Common myeloid progenitor, CD34-positive (primary cell): Measurements from ENCODE around the gene ZPBP.

ENCODE experiments used
- CTCF ChIA-PET: fragments of 350-600 bp; sonication (Branson Sonifier 250); formaldehyde crosslinking; loops from one replicate; lab custom pipeline; 2021; ENCODE audit warnings: antibody characterized with exemption; lab: Charles Lee
- POLR2A ChIA-PET: fragments of 350-600 bp; sonication (Branson Sonifier 250); formaldehyde crosslinking; loops from one replicate; lab custom pipeline; 2021; ENCODE audit warnings: antibody characterized with exemption; lab: Charles Lee
- DNase-seq, 3 donors: peaks; one replicate each; pipeline versions ENCODE4 v3.0.0 to v3.0.0-alpha.2; 2013
- H3K27ac ChIP-seq, 2 experiments: 1 replicate in 1 of 2; 2 replicates in 1 of 2; pipeline ENCODE4 v1.7.0; 2013; ENCODE audit warnings: inconsistent platforms in 2 of 2, low read length in 2 of 2, mild to moderate bottlenecking in 2 of 2, low read depth in 1 of 2, moderate library complexity in 1 of 2; ENCODE audit not compliant: severe bottlenecking in 2 of 2, insufficient read depth in 1 of 2, poor library complexity in 1 of 2
- H3K27me3 ChIP-seq, 5 experiments: replicated peaks in 2 of 5; 1 replicate in 3 of 5; 2 replicates in 2 of 5; pipeline versions ENCODE4 v1.6.1 to v1.7.0; 2013; ENCODE audit warnings: low read length in 4 of 5, mild to moderate bottlenecking in 2 of 5, moderate library complexity in 2 of 5, inconsistent platforms in 1 of 5; ENCODE audit not compliant: insufficient read depth in 5 of 5, control insufficient read depth in 4 of 5
- H3K36me3 ChIP-seq, 4 experiments: 1 replicate in 2 of 4; 2 replicates in 2 of 4; pipeline versions ENCODE4 v1.6.1 to v1.7.0; 2013; ENCODE audit warnings: low read length in 3 of 4, control low read depth in 1 of 4, mild to moderate bottlenecking in 1 of 4; ENCODE audit not compliant: control insufficient read depth in 4 of 4, insufficient read depth in 4 of 4
- H3K4me1 ChIP-seq, 4 experiments: 1 replicate in 3 of 4; 2 replicates in 1 of 4; pipeline versions ENCODE4 v1.6.1 to v1.7.1; 2013; ENCODE audit warnings: low read length in 3 of 4, mild to moderate bottlenecking in 3 of 4, control low read depth in 1 of 4, inconsistent platforms in 1 of 4, moderate library complexity in 1 of 4; ENCODE audit not compliant: control insufficient read depth in 4 of 4, insufficient read depth in 4 of 4; ENCODE audit errors: control extremely low read depth in 1 of 4
- H3K4me3 ChIP-seq, 7 experiments: 1 replicate in 4 of 7; 2 replicates in 3 of 7; pipeline versions ENCODE4 v1.5.1 to v1.7.0; 2013; ENCODE audit warnings: mild to moderate bottlenecking in 7 of 7, low read length in 6 of 7, moderate library complexity in 6 of 7, inconsistent platforms in 2 of 7, low read depth in 2 of 7, control low read depth in 1 of 7; ENCODE audit not compliant: insufficient read depth in 4 of 7, control insufficient read depth in 1 of 7; ENCODE audit errors: extremely low read depth in 1 of 7
- H3K9me3 ChIP-seq, 5 experiments: 1 replicate in 4 of 5; 2 replicates in 1 of 5; pipeline versions ENCODE4 v1.6.1 to v1.7.1; 2013; ENCODE audit warnings: low read length in 4 of 5, mild to moderate bottlenecking in 2 of 5, inconsistent platforms in 1 of 5, low read depth in 1 of 5, moderate library complexity in 1 of 5; ENCODE audit not compliant: control insufficient read depth in 4 of 5, insufficient read depth in 2 of 5; ENCODE audit errors: control extremely low read depth in 1 of 5
- WGBS: methylation state at CpG from one replicate; pipeline ENCODE4 v1.1.5; 2013; ENCODE audit not compliant: insufficient coverage; 5-methylcytosine and 5-hydroxymethylcytosine counted together

The ZPBP gene

DNA sequence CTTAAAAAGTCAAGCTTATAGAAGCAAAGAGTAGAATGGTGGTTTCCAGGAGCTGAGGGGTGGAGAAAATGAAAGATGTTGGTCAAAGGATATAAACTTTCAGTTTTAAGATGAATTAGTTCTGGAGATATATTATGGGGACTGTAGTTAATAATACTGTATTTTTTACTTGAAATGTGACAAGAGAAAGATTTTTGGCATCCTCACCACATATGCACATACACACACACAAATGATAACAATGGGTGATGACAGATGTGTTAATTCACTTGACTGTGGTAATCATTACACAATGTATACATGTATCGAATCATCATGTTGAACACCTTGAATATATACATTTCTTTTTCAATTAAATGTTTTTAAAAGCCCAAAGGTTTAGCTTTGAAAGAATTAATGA is 32.7 kb upstream of the ZPBP start:
- Histone ChIP-seq H3K36me3 (no peaks in the 10 kb centered on the region), H3K4me3 (no peak overlapping the region), H3K27me3 (no peaks in the 10 kb centered on the region), H3K4me1 (peaks cover 0 to 4% (median 0%) of the 10 kb centered on the region in 4 experiments), H3K27ac (no peak overlapping the region), H3K9me3 (no peaks in the 10 kb centered on the region)
- CTCF ChIA-PET: interaction anchor here (0.8 kb wide), 1 partner anchor 293 kb away, joined by 3 read pairs; no protein-coding TSS in a partner anchor
- no peak for DNase-seq
- no CpG with 5 or more reads among the region's 1 CpG for WGBS
- POLR2A ChIA-PET: interaction anchor here (0.7 kb wide), 1 partner anchor 13 kb away, joined by 4 read pairs; no protein-coding TSS in a partner anchor

DNA sequence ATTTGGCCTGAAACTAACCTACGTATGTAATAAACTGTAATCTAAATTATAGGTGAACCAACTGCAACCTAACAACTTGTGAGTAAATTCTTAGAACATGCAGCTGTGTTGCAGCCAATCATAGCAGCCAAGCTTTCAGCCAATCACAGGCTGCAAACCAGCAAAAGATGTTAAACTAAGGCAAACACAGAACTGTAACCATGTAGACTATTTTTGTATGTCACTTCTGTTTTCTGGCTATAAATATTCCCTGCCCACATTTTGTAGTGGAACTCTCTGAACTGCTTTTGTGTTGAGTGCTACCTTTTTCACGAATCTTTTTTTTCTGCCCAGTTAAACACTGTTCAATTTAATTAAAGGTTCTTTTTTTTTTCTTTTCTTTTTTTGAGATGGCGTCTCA is 28.2 kb upstream of the ZPBP start:
- Histone ChIP-seq H3K27me3 (no peaks in the 10 kb centered on the region), H3K36me3 (no peaks in the 10 kb centered on the region), H3K4me3 (no peak overlapping the region), H3K27ac (no peak overlapping the region), H3K9me3 (no peaks in the 10 kb centered on the region), H3K4me1 (peaks cover 0 to 4% (median 0%) of the 10 kb centered on the region in 4 experiments)
- peak in 2 of 3 donors; percentile 58 to 69 for DNase-seq
- ChIA-PET CTCF (interaction anchor here (5.1 kb wide), 1 partner anchor 297 kb away, joined by 30 read pairs; no protein-coding TSS in a partner anchor), POLR2A (no interaction called here)
- 80% methylated on average over 1 of the region's 3 CpGs for WGBS

DNA sequence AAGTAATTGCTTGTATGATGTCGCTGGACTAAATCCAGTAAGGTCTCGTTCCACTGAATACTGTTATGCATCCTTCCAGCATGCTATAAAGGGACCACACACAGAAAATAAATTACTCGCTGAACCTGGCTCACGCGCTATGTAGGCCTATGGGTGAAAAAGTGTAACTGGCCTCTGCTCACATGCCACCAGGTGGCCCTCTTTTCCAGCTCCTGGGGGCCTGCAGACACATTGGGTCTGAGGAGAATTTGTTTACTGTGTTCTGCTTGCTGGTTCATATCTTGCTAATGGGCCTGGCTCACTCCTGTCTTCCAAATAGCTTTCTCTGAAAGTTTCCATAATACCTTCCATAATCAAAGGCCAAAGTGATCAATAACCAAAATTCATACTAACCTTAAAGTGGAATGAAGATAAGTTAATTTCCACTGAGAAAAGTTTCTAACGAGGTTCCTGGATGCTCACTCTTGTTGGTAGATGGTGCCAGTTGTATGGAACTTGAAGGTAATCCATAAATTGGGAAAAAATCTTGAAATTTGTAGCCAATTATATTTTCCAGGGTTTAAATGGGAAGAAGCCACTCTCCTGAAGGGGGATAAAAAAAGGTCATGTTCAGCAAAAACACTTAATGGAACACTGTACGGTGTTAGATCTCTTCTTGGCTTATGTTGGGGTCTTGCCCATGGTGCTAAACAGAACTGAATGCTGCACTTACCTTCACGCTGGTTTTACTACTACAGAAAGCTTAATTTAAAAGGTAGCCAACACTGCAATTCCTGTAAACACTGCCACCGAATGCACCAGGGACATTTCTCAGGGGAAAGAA is 27.0 kb upstream of the ZPBP start:
- no peaks in the 10 kb centered on the region for H3K36me3 ChIP-seq
- H3K4me3 ChIP-seq: no peak overlapping the region
- DNase-seq: peak; percentile 50 to 75 (median 72)
- CTCF ChIA-PET: interaction anchor here (0.6 to 5.1 kb wide), 8 partner anchors 16 to 304 kb away, joined by 3 to 30 read pairs (median 6); no protein-coding TSS in a partner anchor
- 90% methylated on average over 7 of the region's 9 CpGs for WGBS
- no peaks in the 10 kb centered on the region for H3K27me3 ChIP-seq
- POLR2A ChIA-PET: no interaction called here
- H3K4me1 ChIP-seq: peaks cover 0 to 4% (median 0%) of the 10 kb centered on the region in 4 experiments
- H3K9me3 ChIP-seq: no peaks in the 10 kb centered on the region
- H3K27ac ChIP-seq: no peak overlapping the region

- ChIA-PET CTCF (interaction anchor here (0.8 to 1.4 kb wide), 5 partner anchors 8 to 1048 kb away, joined by 3 to 4 read pairs (median 3); no protein-coding TSS in a partner anchor), POLR2A (interaction anchor here (0.6 kb wide), 1 partner anchor 14 kb away, joined by 4 read pairs; no protein-coding TSS in a partner anchor)
- Histone ChIP-seq H3K4me3 (no peak overlapping the region), H3K27me3 (no peaks in the 10 kb centered on the region), H3K9me3 (peaks cover 0 to 17% (median 6%) of the 10 kb centered on the region in 5 experiments), H3K36me3 (no peaks in the 10 kb centered on the region), H3K27ac (no peak overlapping the region), H3K4me1 (no peaks in the 10 kb centered on the region)
- no peak for DNase-seq
- no CpG with 5 or more reads among the region's 2 CpGs for WGBS
These were observed 19.2 kb upstream of the ZPBP start for GRCh38 chr7:50112250-50112649.

DNA sequence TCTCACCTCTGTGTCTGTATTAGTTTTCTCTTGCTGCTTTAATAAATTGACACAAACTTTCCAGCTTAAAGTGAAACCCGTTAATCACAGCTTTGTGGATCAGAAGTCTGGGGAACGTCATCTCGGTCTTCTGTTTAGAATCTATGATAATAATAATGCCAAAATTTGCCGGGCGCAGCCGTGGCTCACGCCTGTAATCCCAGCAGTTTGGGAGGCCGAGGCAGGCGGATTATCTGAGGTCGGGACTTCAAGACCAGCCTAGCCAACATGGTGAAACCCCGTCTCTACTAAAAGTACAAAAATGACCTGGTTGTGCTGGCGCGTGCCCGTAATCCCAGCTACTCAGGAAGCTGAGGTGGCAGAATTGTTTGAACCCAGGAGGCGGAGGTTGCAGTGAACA is 8.8 kb upstream of the ZPBP start:
- no peaks in the 10 kb centered on the region for H3K36me3 ChIP-seq
- peaks cover 0 to 2% (median 0%) of the 10 kb centered on the region in 5 experiments for H3K27me3 ChIP-seq
- WGBS: 96% methylated on average over 11 of the region's 15 CpGs
- POLR2A ChIA-PET: no interaction called here
- H3K4me1 ChIP-seq: no peaks in the 10 kb centered on the region
- CTCF ChIA-PET: interaction anchor here (1.1 to 2.0 kb wide), 3 partner anchors 16 to 281 kb away, joined by 3 to 5 read pairs (median 4); no protein-coding TSS in a partner anchor
- no peak for DNase-seq
- H3K9me3 ChIP-seq: no peaks in the 10 kb centered on the region
- H3K27ac ChIP-seq: no peak overlapping the region
- H3K4me3 ChIP-seq: no peak overlapping the region

GRCh38 chr7:50095634-50096033 is 2.6 kb upstream of the ZPBP start:
- H3K4me1 ChIP-seq: peaks cover 3 to 9% (median 6%) of the 10 kb centered on the region in 4 experiments
- CTCF ChIA-PET: interaction anchor here (1.0 to 4.1 kb wide), 2 partner anchors 272 to 1067 kb away, joined by 4 to 19 read pairs; no protein-coding TSS in a partner anchor
- WGBS: 100% methylated on average over 1 of the region's 1 CpG
- no peaks in the 10 kb centered on the region for H3K36me3 ChIP-seq
- H3K9me3 ChIP-seq: no peaks in the 10 kb centered on the region
- no peaks in the 10 kb centered on the region for H3K27me3 ChIP-seq
- H3K27ac ChIP-seq: no peak overlapping the region
- peak in 2 of 3 donors; percentile 2 to 9 for DNase-seq
- no peak overlapping the region for H3K4me3 ChIP-seq
- POLR2A ChIA-PET: no interaction called here
